ENCODE results near the gene KRT3. TPM values are rescaled to one million over a fixed set of nuclear protein-coding genes. Genes with fewer than 3 reads are reported as not detected.

Gene KRT3
- total RNA-seq, 1 experiment from 2014 or later: not detected

DNA sequence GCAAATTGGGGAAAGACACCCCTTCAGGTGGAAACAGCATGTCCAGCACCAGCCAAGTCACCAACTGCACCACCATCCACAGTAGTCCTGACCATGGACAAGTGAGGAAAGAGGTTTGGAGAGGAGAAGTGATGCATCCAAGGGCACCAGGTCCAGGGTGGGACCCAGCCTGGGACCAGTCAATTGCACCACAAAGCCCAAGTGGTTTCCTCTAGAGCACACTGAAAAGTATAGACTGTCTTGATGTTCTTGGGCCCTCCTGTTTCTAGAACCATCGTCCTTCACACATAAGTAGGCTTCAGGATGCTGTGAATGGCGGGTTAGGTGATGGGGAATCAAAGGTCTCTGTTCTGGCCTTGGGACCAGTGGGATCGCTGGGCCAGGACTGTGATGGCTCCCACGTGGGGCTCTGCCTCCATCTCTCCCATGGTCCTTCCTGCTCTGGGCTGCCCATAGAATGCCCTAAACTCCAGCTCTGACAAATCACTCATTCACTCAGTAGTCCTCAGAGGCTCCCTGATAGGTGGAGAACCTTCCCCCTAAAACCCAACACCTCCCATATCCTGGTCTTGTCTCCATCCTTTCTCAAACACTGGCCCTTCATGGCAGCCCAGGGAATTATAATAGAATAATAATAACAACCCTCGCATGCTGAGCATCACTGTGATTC is 29.0 kb upstream of the KRT3 start:
- POLR2A ChIA-PET: no interaction called here

DNA sequence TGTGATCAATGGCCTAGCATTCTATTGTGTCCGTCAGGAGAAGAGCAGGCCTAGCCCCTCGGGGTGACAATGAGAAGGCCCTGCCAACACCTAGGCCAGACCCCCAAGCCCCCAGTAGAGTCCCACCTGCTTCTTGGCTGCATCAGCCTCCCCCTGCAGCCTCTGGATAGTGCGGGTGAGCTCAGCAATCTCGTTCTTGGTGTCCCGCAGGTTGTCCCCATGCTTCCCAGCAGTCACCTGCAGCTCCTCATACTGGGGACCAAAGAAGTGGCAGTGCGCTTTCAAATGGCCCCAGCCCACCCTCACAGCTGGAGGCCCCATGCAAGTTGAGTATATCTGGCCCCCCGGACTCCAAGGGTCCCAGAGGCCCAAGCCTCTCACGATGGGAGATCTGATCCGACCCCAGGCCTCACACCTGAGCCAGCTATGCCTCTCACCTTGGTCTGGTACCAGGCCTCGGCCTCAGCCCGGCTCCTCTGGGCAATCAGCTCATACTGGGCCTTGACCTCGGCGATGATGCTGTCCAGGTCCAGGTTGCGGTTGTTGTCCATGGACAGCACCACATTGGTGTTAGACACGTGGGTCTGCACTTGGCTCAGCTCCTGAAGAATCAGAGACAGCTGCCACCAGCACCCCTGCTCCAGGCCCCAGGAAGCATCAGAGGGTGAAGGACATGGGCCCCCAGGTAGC is 28.0 kb upstream of the KRT3 start:
- no peak overlapping the region for H2AFZ ChIP-seq (ENCODE audit: low read depth, low read length, poor library complexity, severe bottlenecking)
- CTCF ChIA-PET: interaction anchor here (1.3 kb wide), 1 partner anchor 56 kb away, joined by 5 read pairs; no protein-coding TSS in a partner anchor
- DNase-seq (ENCODE audit: low read depth, low spot score) (no peak), ATAC-seq (no peak)
- H3K9me3 ChIP-seq (ENCODE audit: control insufficient read depth in 1 of 2, insufficient read depth in 1 of 2, low read depth in 1 of 2, low read length in 2 of 2): no peaks in the 10 kb centered on the region
- POLR2A ChIA-PET: no interaction called here
- no peaks in the 10 kb centered on the region for H3K79me2 ChIP-seq (ENCODE audit: insufficient read depth, low read length)
- no peaks in the 10 kb centered on the region for H4K20me1 ChIP-seq (ENCODE audit: insufficient read depth)
- no peak for TF ChIP-seq REST (IDR thresholded peaks at IDR 0.05; ENCODE audit: low read depth)
- TF ChIP-seq EZH2phosphoT487 (IDR thresholded peaks at IDR 0.05; ENCODE audit: borderline replicate concordance): no peak
- no peak for TF ChIP-seq CEBPB (IDR thresholded peaks at IDR 0.05; ENCODE audit: low read depth)
- no peak for TF ChIP-seq RAD21 (IDR thresholded peaks at IDR 0.05; ENCODE audit: low read depth)
- no peak for TF ChIP-seq FOSL1 (IDR thresholded peaks at IDR 0.05; ENCODE audit: low read depth)
- no peak for TF ChIP-seq EZH2 (IDR thresholded peaks at IDR 0.05)
- no peaks in the 10 kb centered on the region for H3K9me2 ChIP-seq (ENCODE audit: insufficient read depth)
- no peak overlapping the region for H3K27ac ChIP-seq (ENCODE audit: low read depth, low read length)
- intact Hi-C loops (cut with micrococcal nuclease): no loop called here
- no peaks in the 10 kb centered on the region for H3K27me3 ChIP-seq (ENCODE audit: insufficient read depth, low read length)
- H3K4me1 ChIP-seq (ENCODE audit: control insufficient read depth in 1 of 2, insufficient read depth in 2 of 2, low read length in 2 of 2): peaks cover 0 to 9% of the 10 kb centered on the region in 2 experiments; a peak in 2 of 4 replicates
- no peaks in the 10 kb centered on the region for H3K36me3 ChIP-seq (ENCODE audit: control insufficient read depth in 1 of 2, insufficient read depth in 2 of 2, low read length in 2 of 2)
- no TSS peak for BruUV-seq (replicated peaks)
- no peak overlapping the region for H3K4me2 ChIP-seq (ENCODE audit: low read length)
- H3K9ac ChIP-seq (ENCODE audit: low read length): no peak overlapping the region
- H3K4me3 ChIP-seq (replicated peaks in 1 of 2; ENCODE audit: low read depth in 1 of 2, low read length in 2 of 2): no peak overlapping the region
- RAD21 ChIA-PET (ENCODE audit: low non-redundant PET in 1 of 2, low total read pairs in 2 of 2, uncharacterized antibody in 2 of 2, unreplicated experiment in 2 of 2): no interaction called here

More for the DNA sequence above, 29.0 kb upstream of the KRT3 start:
- ChIA-PET RAD21 (ENCODE audit: low non-redundant PET in 1 of 2, low total read pairs in 2 of 2, uncharacterized antibody in 2 of 2, unreplicated experiment in 2 of 2) (no interaction called here), CTCF (interaction anchor here (1.3 kb wide), 1 partner anchor 55 kb away, joined by 5 read pairs; no protein-coding TSS in a partner anchor)
- intact Hi-C loops (cut with micrococcal nuclease): no loop called here
- BruUV-seq (replicated peaks): no TSS peak
- Histone ChIP-seq H3K36me3 (ENCODE audit: control insufficient read depth in 1 of 2, insufficient read depth in 2 of 2, low read length in 2 of 2) (no peaks in the 10 kb centered on the region), H3K9ac (ENCODE audit: low read length) (no peak overlapping the region), H3K4me3 (replicated peaks in 1 of 2; ENCODE audit: low read depth in 1 of 2, low read length in 2 of 2) (no peak overlapping the region), H3K79me2 (ENCODE audit: insufficient read depth, low read length) (no peaks in the 10 kb centered on the region), H3K9me2 (ENCODE audit: insufficient read depth) (no peaks in the 10 kb centered on the region), H3K4me1 (ENCODE audit: control insufficient read depth in 1 of 2, insufficient read depth in 2 of 2, low read length in 2 of 2) (peaks cover 0 to 9% of the 10 kb centered on the region in 2 experiments; a peak in 2 of 4 replicates), H4K20me1 (ENCODE audit: insufficient read depth) (no peaks in the 10 kb centered on the region), H3K27ac (ENCODE audit: low read depth, low read length) (no peak overlapping the region), H2AFZ (ENCODE audit: low read depth, low read length, poor library complexity, severe bottlenecking) (no peak overlapping the region), H3K27me3 (ENCODE audit: insufficient read depth, low read length) (no peaks in the 10 kb centered on the region), H3K9me3 (ENCODE audit: control insufficient read depth in 1 of 2, insufficient read depth in 1 of 2, low read depth in 1 of 2, low read length in 2 of 2) (no peaks in the 10 kb centered on the region), H3K4me2 (ENCODE audit: low read length) (no peak overlapping the region)
- ATAC-seq (no peak), DNase-seq (ENCODE audit: low read depth, low spot score) (no peak)
- no peak for TF ChIP-seq POLR2A (IDR thresholded peaks at IDR 0.05; ENCODE audit: borderline replicate concordance, extremely low read depth, insufficient read depth, insufficient read length)

Data from HCT116 (cell line).